Skin of body (tissue), 2 donors: ENCODE measurements around the gene OR10T2. TPM values are rescaled to one million over a fixed set of nuclear protein-coding genes. Genes with fewer than 3 reads are reported as not detected.
"Not testable (repeated sequence)": the region's sequence is repeated elsewhere in the genome, so short reads cannot be mapped to it uniquely, and the experiment has no call there.

Experiments used
- DNase-seq: peaks from one replicate; lab custom pipeline; 2025; lab: John Stamatoyannopoulos, UW
- total RNA-seq: library from RNA; depleted of rRNA; stranded (reverse); fragments of >200 nt; gene quantifications from one replicate; pipeline ENCODE4 v1.2.3, GENCODE V29; 2014

Gene OR10T2
- total RNA-seq, 1 donor from 2014 or later, result not detected

- no peak for DNase-seq
These were observed 42.6 kb downstream of the OR10T2 start for GRCh38 chr1:158356616-158357015.

GRCh38 chr1:158355773-158356285 lies 43.4 kb downstream of the OR10T2 start:
- no peak for DNase-seq

DNA sequence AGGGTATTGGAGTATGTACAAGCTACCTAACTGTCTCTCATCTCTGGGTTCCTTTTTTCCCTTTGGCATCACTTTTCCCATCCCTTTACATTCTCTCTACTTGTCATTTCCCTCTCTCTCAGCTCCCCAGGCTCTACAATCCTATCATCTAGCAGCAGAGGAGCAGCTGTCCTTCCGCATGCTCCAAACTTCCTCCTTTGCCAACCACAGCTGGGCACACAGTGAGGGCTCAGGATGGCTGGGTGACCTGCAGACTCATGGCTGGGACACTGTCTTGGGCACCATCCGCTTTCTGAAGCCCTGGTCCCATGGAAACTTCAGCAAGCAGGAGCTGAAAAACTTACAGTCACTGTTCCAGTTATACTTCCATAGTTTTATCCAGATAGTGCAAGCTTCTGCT lies 45.0 kb downstream of the OR10T2 start:
- DNase-seq, result no peak

DNA sequence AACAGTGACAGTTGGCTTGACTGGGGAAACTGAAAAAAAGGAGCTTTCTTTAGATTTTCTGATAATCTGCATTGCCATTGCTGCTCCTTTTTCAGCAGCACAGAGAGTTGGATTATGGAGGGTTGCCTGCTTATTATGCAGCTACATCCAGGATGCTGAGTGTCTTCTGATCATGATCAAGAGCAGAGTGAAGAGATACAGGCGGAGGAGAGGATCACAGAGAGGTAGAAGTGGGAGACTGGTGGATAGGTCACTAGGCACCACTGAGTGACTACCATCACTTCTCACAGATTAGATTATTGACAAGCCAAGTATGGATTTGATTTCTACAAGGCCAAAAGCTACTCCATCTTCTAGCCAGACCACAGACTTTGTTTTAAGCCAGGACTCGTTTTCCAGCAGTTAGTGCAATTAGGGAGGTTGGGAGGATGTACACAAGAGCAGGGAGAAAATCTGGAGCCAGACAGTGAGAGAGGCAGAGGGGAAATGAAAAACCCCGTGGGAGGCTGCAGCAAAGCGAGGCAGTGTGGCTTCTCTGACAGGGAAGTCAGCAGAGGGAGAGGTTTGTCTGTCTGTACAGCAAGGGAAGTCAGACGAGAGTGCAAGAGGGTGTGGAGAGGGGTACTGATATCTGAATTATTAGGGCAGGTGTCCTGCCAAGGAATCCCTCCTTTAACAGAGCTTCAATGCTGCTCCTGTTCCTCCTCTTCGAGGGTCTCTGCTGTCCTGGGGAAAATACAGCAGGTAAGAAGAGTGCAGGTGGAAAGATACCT lies 45.8 kb downstream of the OR10T2 start, which contains the start of gene CD1E:
Gene CD1E, plus strand, starts transcription at position 592 of the 773 bp plus-strand sequence. Its CDS starts 95 bp downstream, at position 687.
- no peak for DNase-seq

GRCh38 chr1:158348946-158349345 lies 50.3 kb downstream of the OR10T2 start:
- DNase-seq, result not testable (repeated sequence)

Other genes with a start within 250 kb of the OR10T2 start
- gene CD1D, start 218.6 kb downstream of the OR10T2 start, total RNA-seq, result 1.3 TPM
- 1.8 TPM for gene CD1A, start 145.0 kb downstream of the OR10T2 start, total RNA-seq
- 1.7 TPM for gene CD1C, start 109.5 kb downstream of the OR10T2 start, total RNA-seq
- not detected for gene CD1B, start 67.9 kb downstream of the OR10T2 start, total RNA-seq
- gene CD1E, start 45.6 kb downstream of the OR10T2 start, total RNA-seq, result 2.7 TPM
- gene OR10K2, start 26.8 kb upstream of the OR10T2 start, total RNA-seq, result not detected
- not detected for gene OR10K1, start 62.4 kb upstream of the OR10T2 start, total RNA-seq
- not detected for gene OR10R2, start 72.8 kb upstream of the OR10T2 start, total RNA-seq
- gene OR6Y1, start 154.9 kb upstream of the OR10T2 start, total RNA-seq, result not detected
- not detected for gene OR6P1, start 171.1 kb upstream of the OR10T2 start, total RNA-seq
- not detected for gene OR10X1, start 180.4 kb upstream of the OR10T2 start, total RNA-seq
- not detected for gene OR10Z1, start 205.8 kb upstream of the OR10T2 start, total RNA-seq